ENCODE measurements around the gene SH3RF1.

SH3RF1 gene

DNA sequence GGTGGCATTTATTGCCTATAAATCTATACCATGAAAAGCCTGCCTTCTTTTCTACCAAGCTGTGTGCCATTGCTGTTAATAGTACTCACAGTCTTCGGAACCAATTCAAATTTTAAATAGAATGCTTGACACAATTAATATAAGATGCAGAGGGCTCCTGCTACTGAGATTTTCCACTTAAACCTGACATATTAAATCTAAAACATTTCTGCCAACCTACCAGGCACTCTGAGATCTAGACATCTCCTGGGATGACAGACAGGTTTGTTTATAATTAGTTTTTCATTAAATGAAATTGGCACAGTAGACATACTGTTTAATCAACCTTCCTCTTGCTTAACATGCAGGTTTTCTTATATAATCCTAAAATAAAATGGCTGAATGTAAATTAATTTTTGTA, 143.4 kb downstream of the SH3RF1 start:
- no peak for DNase-seq

DNA sequence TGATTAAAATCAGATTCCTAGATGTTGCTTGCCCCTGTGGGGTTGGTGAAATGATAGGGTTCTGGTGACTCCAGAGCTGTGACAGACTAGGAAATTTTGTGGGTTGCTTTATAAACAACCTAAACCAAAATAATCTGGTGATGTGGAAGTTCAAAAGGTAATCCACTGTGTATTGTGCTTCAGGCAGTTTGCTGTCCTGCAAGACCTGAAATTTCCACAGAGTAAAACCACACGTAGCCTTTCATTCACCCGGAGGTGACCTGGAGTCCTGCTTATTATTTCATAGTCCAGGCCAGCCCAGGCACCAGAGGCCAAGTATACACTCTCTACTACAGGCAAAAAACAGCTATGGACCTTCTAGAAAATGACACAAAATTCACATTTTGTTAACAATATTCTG, 146.1 kb downstream of the SH3RF1 start:
- DNase-seq = no peak

GRCh38 chr4:169122422-169122821, 148.3 kb downstream of the SH3RF1 start:
- no peak for DNase-seq

GRCh38 chr4:169121861-169122382, 148.8 kb downstream of the SH3RF1 start:
- no peak for DNase-seq

- no peak for DNase-seq
These were observed 150.1 kb downstream of the SH3RF1 start for GRCh38 chr4:169120624-169121023.

GRCh38 chr4:169119536-169119935, 151.2 kb downstream of the SH3RF1 start:
- no peak for DNase-seq

DNA sequence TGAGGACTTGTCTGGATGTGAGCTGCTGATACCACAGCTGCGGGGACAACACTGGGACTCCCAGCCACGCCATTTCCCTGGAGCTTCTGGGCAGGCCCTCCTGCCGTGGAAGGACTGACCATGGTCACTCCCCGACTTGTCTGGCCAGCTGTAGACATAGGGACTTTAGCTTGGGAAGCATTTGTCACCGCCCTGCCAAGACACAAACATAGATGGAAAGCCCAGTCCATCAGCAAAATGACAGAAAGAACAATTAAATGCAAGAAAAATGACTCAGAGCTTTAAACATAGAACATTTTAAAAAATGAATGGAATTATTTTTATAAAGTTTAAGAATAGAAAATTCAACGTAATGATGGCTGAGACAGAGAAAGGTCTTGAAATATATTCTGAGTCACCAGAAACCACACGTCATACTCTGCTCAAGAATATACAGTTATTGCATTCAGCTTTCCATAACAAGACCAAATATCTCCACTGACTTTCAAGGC, 153.1 kb downstream of the SH3RF1 start:
- no peak for DNase-seq

DNA sequence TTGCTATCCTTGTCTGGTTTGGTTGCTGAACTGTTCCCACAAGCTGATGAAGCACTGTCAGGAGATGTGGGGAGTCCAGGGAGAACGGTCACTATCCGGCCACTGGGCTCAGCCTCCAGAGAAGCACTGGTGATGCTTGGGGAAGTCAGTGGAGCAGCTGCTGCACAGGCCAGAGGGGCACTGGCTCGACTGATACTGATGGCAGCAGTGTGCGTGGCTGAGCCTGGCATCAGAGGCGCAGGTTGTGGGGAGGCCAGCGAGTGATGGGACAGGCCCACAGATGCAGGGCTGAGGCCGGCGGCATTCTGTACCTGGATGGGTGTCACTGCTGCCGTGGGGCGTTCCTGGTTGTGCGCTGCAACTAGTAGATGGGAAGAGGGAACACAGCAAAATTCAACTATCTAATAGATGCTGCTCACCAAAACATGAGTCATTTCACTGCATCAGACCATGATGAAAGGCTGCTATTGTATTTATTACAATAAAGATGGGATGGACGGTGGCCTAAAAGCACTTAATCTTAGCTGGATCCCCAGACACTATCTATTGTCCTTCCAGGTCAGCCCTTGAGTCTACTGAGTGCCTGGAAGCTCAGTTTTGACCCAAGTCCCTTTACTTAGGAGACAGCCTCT, 154.4 kb downstream of the SH3RF1 start:
- no peak for DNase-seq

DNA sequence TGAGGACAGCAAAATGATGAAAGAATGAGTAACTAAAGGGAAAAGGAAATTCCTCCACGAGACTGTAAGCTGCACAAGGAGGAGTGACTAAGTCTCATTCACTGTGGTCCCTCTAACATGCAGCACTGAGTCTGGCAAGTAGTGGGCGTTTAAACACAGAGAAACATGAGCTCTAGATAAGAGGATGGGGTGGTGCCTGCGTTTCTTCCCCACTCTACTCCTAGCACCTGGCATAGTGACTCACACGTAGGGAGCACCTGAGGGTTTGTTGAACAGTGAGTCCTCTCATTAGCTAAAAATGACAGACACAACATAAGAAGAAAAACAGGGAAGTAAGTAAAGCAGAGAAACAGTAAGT, 154.9 kb downstream of the SH3RF1 start:
- no peak for DNase-seq

DNA sequence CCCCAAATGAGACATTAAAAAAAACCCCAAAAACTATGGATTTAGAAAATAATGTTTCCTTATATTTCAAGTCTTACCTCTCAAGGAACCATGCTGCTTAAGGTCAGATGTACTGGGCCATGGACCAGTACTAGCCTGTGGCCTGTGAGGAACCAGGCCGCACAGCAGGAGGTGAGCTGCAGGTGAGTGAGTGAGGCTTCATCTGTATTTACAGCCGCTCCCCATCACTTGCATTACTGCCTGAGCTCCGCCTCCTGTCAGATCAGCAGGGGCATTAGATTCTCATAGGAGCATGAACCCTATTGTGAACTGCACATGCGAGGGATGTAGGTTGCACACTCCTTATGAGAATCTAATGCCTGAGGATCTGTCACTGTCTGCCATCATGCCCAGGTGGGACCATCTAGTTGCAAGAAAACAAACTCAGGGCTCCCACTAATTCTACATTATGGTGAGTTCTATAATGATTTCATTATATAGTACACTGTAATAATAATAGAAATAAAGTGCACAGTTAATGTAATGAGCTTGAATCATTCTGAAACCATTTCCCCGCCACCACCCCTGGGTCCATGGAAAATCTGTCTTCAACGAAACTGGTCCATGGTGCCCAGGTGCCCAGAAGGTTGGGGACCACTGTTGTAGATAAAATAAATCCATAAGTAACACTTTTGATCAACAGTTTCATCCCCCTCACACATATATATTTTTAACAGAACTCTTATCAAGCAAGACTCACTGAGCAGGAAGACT, 155.4 kb downstream of the SH3RF1 start:
- DNase-seq = no peak

- no peak for DNase-seq
These were observed 156.3 kb downstream of the SH3RF1 start for GRCh38 chr4:169114341-169114974.

- no peak for DNase-seq
These were observed 160.1 kb downstream of the SH3RF1 start for GRCh38 chr4:169110633-169111032.

DNA sequence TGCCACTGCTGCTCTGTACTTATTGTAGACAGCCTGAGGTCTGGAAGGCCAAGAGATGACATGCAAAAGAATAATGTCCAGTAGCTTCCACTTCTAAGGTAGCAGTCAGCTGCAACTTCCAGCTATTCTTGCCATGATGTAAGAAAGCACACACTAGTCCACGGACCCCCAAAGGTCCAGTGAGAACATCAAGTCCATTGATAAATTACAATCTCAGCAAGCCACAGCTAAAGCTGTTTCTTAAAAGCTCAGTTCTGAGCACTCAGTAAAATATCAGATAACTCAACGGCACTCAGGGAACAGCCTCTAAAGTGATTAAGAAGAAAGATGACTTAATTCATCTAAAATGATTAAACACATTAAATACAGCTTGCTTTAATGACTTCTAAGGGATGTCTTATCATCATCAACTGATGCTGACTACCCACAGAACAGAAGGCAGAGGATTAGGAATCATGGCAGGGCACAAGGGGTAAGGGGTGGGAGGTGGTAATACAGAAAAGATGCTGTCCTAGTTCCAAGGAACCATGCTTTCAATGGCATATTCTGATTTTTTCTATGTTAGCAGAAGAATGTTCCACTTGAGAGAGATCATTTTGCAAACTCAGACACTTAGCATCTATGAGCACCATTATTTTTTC, 161.6 kb downstream of the SH3RF1 start:
- DNase-seq = no peak

DNA sequence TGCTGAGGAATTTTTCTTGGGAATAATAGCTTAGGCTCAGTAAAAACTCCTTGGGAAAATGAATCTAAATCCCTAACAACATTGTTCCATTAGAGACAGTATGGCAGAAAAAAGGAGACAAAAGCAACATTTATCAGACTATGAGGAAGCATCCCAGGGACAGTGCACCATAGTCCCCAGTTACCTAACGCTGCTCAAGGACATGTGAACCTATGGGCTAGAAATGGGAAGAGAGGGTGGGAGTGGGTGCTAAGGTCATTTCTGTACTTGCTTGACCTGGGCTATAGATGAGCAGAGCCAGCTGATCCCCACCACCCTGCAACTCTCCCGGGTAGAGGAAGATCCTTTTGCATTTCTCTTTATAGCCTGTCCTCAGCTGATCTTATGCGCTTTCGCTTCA, 162.5 kb downstream of the SH3RF1 start:
- no peak for DNase-seq

DNA sequence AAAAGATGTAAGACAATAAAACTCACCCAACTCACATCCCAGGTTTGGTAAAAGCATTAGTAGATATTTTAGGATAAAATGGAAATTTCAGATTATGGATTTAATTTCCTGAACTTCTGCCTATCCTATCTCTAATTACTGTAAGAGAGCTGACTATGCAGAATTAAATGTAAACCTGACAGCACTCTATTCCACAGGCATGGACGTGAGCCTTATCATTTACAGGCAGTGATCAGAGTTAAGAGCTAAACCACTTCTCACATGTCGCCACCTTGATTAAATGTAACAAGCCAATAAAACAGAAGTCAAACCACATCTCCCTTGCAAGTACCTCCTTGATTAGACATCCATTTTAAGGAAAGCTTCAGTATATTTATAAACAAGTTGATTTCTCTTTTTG, 163.2 kb downstream of the SH3RF1 start:
- DNase-seq = no peak

DNA sequence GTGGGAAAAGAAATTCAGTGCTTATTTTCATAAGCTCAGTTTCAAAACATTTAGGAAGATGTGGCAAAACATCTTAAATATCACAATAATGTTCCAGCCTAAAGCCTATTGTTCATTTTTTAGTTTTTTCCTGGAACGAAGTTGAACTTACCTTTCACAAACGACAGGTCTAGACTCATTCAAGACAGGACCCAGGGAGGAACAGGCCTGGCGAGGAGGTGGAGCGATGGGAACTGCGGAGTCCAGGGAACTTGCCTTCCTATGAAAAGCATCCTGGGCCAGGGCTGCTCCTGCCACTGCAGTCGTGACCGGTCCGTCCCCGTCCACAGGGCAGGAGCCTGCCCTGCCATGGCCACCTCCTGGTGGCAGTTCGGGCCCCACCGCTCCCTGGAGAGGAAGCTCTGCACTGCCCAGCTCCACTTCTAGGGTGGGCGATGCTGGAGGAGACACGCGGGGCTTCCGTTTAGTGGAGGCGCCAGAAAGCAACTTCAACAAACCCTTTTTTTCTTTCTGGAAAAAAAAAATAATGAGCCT, 164.0 kb downstream of the SH3RF1 start:
- no peak for DNase-seq

GRCh38 chr4:169105620-169106019, 165.1 kb downstream of the SH3RF1 start:
- no peak for DNase-seq

DNA sequence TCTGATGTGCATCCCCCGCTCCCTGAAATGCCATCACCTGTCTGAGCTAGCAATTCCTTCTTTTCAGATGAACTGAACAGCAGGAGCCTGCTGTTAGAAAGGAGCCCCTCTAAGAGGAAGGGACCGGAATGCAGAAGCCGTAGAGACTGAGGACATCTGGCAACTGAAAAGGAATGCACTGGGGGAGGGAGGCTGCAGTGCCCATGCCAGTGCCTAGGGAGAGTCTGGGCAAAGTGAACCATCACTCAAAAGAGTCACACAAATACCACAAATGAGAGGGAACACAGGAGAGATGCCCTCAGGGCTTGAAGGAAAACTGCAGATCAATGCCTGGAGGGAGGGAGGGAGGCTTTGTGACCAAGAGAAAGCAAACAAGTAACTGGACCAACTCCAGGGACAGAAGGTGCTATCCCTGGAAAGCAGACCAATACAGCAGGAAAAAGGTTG, 166.8 kb downstream of the SH3RF1 start:
- peak; percentile 49 for DNase-seq

GRCh38 chr4:169102026-169102425, 168.7 kb downstream of the SH3RF1 start:
- no peak for DNase-seq

DNA sequence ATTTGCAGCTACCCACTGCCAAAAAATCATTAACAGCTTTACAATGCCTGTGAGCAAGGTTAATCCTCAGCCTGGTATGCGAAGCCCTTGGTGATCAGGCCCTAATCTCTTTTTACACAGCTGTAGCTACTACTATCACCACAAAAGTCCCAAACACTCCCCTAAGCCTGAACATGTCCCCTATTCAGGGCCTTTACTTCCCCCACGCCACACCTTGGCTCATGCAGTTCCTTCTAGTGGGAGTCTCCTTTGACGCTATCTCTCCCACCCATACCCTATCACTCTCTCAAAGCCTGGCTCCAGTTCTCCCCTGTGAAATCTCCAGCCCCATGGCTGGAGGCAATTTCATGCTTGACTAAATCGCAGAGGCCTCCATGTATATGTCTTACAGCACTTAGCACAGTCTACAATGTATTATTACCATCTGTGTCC, 170.1 kb downstream of the SH3RF1 start:
- DNase-seq = no peak

DNA sequence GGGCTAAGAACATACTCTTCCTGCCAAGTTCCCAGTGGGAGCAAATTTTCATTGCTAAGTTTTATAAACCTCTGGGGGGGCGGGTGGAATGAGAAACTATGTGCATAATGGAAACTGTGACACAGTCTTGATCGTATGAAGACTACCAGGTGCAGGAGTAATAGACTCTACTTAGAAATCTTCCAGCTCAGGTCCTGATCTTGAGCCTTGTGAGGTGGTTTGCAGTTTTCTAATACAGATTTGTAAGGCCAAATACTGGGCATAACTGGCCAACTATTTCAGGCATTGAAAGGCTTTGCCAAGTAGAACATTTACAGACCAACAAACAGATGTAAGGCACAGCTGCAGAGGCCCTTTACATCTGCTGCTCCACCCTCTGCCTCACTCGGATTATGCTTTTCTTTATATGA, 171.0 kb downstream of the SH3RF1 start:
- peak; percentile 75 for DNase-seq

DNA sequence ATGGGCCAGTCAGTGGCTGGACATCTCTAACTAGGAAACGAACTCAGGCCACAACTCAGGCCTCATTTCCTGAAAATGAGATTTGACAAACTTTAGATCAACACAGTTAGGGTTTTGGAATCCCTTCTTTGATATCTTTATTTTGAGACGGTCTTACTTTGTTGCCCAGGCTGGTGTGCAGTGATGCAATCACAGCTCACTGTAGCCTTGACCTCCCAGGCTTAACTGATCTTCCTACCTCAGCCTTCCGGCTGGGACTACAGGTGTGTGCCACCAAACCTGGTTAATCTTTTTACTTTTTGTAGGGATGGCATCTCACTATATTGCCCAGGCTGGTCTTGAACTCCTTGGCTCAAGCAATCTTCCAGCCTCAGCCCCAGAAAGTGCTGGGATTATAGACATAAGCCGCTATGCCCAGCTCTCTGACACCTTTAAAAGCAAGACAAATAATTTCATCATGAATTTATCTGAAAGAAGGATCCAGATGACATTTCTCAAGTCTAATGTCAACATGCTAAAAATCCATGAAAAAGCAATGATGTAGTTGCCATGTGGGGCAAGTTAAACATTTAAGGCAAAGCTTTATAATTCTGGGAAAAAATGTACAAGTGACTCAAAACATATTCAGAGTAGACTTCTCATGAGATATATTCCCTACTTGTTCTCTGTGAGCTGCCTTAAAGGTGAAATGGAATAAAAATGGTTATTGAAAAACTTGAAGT, 171.6 kb downstream of the SH3RF1 start:
- no peak for DNase-seq
